ENCODE measurements around the gene SOX13.

SOX13 gene

GRCh38 chr1:204132718-204133117, 59.8 kb downstream of the SOX13 start:
- DNase-seq, result no peak

- no peak for DNase-seq
Measured at GRCh38 chr1:204134103-204134502, 61.2 kb downstream of the SOX13 start.

GRCh38 chr1:204136814-204137213, 63.9 kb downstream of the SOX13 start:
- DNase-seq, result no peak

GRCh38 chr1:204139088-204139487, 66.2 kb downstream of the SOX13 start:
- no peak for DNase-seq

GRCh38 chr1:204139952-204140351, 67.0 kb downstream of the SOX13 start:
- no peak for DNase-seq

GRCh38 chr1:204141131-204141530, 68.2 kb downstream of the SOX13 start:
- DNase-seq, result no peak

- DNase-seq, result no peak
Measured at GRCh38 chr1:204142032-204142974, 69.4 kb downstream of the SOX13 start.

GRCh38 chr1:204143276-204144041, 70.5 kb downstream of the SOX13 start:
- DNase-seq, result no peak

- no peak for DNase-seq
Measured at GRCh38 chr1:204145033-204145504, 72.2 kb downstream of the SOX13 start.

- DNase-seq, result no peak
Measured at GRCh38 chr1:204146309-204146708, 73.4 kb downstream of the SOX13 start.

- DNase-seq, result no peak
Measured at GRCh38 chr1:204146965-204147364, 74.0 kb downstream of the SOX13 start.

- DNase-seq, result no peak
Measured at GRCh38 chr1:204147406-204148383, 74.8 kb downstream of the SOX13 start.

- no peak for DNase-seq
Measured at GRCh38 chr1:204149107-204149506, 76.2 kb downstream of the SOX13 start.

- no peak for DNase-seq
Measured at GRCh38 chr1:204149635-204150565, 77.0 kb downstream of the SOX13 start.

- DNase-seq, result no peak
Measured at GRCh38 chr1:204150702-204151551, 78.0 kb downstream of the SOX13 start.

- peak; percentile 49 for DNase-seq
Measured at GRCh38 chr1:204151552-204152309, 78.8 kb downstream of the SOX13 start, which contains the start of gene ETNK2. ETNK2 (minus strand) TSS chr1:204152044; CDS start chr1:204151852, 192 bp downstream.

GRCh38 chr1:204152310-204153044, 79.6 kb downstream of the SOX13 start:
- DNase-seq, result no peak

GRCh38 chr1:204153667-204154066, 80.8 kb downstream of the SOX13 start:
- DNase-seq, result no peak
